NCI-H345 (cell line): ENCODE measurements around the gene GHR.
A peak's percentile ranks its signal among the peaks of the same experiment; 100 is the strongest.
"Not testable (repeated sequence)": the region's sequence is repeated elsewhere in the genome, so short reads cannot be mapped to it uniquely, and the experiment has no call there.

ENCODE experiments used
- DNase-seq: peaks from one replicate; lab custom pipeline; 2025; lab: John Stamatoyannopoulos, UW

GHR gene

DNA sequence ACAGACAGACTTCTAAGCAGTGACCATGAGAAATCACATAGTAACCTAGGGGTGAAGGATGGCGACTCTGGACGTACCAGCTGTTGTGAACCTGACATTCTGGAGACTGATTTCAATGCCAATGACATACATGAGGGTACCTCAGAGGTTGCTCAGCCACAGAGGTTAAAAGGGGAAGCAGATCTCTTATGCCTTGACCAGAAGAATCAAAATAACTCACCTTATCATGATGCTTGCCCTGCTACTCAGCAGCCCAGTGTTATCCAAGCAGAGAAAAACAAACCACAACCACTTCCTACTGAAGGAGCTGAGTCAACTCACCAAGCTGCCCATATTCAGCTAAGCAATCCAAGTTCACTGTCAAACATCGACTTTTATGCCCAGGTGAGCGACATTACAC lies 295.4 kb downstream of the GHR start:
- no peak for DNase-seq

DNA sequence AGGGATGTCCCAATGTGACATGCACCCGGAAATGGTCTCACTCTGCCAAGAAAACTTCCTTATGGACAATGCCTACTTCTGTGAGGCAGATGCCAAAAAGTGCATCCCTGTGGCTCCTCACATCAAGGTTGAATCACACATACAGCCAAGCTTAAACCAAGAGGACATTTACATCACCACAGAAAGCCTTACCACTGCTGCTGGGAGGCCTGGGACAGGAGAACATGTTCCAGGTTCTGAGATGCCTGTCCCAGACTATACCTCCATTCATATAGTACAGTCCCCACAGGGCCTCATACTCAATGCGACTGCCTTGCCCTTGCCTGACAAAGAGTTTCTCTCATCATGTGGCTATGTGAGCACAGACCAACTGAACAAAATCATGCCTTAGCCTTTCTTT lies 295.8 kb downstream of the GHR start:
- DNase-seq, result no peak

DNA sequence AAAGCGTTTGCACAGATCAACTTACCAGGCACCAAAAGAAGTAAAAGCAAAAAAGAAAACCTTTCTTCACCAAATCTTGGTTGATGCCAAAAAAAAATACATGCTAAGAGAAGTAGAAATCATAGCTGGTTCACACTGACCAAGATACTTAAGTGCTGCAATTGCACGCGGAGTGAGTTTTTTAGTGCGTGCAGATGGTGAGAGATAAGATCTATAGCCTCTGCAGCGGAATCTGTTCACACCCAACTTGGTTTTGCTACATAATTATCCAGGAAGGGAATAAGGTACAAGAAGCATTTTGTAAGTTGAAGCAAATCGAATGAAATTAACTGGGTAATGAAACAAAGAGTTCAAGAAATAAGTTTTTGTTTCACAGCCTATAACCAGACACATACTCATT lies 297.0 kb downstream of the GHR start:
- no peak for DNase-seq

DNA sequence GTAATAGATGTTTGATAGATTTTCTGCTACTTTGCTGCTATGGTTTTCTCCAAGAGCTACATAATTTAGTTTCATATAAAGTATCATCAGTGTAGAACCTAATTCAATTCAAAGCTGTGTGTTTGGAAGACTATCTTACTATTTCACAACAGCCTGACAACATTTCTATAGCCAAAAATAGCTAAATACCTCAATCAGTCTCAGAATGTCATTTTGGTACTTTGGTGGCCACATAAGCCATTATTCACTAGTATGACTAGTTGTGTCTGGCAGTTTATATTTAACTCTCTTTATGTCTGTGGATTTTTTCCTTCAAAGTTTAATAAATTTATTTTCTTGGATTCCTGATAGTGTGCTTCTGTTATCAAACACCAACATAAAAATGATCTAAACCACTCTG lies 298.2 kb downstream of the GHR start:
- no peak for DNase-seq

DNA sequence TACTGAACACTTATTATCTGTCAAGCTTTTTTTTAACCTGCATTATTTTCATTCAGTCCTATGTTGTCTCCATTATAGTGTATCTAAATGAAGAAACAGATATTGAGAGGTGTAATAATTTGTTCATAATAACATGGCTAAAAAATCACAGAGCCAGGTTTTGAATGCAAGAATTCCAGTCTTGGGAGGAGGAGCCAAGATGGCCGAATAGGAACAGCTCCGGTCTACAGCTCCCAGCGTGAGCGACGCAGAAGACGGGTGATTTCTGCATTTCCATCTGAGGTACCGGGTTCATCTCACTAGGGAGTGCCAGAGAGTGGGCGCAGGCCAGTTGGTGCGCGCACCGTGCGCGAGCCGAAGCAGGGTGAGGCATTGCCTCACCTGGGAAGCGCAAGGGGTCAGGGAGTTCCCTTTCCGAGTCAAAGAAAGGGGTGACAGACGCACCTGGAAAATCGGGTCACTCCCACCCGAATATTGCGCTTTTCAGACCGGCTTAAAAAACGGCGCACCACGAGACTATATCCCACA lies 311.4 kb downstream of the GHR start:
- not testable (repeated sequence) for DNase-seq

DNA sequence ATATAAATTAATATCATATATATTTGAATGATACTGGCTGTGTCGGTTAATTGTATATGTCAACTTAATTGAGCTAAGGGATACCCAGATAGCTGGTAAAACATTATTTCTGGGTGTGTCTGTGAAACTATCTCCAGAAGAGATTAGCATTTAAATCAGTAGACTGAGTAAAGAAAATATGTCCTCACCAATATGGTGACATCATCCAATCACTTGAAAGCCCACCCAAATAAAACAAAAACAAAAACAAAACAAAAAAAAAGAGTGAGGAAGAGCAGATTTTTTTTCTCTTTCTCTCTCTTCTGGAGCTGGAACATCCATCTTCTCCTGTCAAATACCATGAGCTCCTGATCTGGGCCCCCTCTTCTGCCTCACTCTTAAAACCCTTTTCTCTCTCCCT lies 317.7 kb downstream of the GHR start:
- DNase-seq, result no peak

DNA sequence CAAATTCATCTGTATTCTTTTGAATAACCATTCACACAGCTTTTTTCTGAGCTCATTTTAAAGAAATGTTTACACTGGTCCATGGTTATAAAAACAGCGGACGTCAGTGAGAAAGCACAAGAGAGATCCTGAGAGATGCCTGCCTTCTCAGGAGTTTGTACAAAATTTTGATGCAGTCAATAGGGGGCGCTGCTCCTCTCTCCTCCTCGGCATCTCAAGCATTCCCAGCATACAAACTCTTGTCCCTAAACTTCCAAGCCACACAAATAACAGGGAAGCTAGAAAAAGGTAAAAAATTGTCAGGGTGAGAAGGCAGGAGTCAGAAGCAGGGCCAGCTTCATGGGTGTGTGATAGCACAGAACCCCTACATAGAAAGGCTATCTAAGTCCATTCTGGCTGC lies 322.2 kb downstream of the GHR start:
- DNase-seq, result no peak

DNA sequence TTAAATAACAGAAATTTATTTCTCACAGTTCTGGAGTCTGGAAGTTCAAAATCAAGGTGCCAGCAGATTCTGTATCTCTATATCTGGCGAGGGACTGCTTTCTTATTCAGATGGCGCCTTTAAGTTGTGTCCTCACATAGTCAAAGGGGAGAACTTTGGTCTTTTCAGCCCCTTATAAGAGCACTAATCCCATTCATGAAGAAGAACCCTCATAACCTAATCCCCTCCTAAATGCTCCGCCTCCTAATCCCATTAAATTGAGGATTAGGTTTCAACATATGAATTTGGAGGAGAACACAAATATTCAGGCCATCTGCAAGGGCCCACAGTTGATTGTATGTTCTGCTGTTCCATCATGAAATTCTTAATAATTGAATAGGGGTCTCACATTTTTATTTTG lies 322.6 kb downstream of the GHR start:
- no peak for DNase-seq

DNA sequence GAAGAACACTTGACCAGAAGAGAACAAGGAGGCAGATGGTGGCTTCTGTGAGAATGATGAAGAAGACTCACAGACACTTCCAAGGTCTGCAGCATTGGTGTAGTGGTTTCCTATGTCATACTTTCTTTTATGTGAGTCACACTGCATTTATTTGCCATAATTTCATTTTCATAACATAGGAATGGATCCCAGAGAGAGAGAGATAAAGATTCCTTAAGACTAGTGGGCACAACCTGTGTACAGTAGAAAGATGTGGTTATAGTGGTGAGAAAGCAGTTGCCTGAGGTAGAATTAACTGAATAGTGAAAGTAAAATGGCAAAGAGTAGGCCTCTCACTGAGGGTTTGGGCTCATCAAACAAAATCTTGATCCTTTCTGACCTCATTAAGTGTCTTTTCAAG lies 325.8 kb downstream of the GHR start:
- DNase-seq, result no peak

DNA sequence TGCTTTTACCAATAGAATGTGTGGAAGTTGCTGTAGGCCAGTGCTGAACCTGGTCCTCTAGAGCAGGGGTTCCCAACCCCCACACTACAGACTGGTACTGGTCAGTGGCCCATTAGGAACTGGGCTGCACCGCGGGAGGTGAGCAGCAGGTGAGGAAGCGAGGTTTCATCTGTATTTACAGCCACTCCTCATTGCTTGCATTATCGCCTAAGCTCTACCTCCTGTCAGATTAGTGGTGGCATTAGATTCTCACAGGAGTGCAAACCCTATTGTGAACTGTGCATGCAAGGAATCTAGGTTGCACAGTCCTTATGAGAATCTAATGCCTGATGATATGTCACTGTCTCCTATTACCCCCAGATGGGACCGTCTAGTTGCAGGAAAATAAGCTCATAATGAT lies 327.3 kb downstream of the GHR start:
- no peak for DNase-seq

DNA sequence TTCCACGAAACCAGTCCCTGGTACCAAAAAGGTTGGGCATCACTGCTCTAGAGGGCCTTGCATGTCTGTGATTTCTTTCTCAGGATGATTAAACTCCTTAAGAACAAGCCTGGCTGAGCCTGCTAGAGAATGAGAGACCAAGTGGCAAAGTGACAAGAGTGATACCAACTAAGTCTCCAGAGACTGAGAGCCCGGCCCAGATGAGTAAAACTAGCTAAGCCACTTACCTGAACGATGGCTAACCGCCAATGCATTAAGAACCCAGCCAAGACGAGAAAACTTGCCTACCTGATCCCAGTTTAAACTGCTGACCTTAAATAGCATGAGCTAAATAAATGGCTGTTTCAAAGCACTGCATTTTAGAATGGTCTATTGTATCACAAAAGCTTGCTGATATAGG lies 327.8 kb downstream of the GHR start:
- DNase-seq, result no peak

DNA sequence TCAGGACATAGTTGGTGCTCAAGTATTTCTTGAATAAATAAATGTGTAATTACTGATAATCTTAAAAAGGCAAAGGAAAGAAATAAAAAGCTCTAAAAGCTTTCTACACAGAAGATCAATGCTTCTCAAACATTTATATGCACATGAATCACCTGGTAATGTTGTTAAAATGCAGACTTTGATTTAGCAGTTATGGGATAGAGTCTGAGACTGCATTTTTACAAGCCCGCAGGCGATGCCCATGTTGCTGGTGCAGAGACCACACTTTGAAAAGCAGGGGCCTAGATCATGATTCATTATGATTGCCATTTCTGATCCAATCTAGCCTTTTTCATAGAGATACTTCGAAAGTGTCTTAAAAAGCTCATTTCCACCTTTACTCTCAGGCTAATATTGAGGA lies 329.9 kb downstream of the GHR start:
- DNase-seq, result no peak

DNA sequence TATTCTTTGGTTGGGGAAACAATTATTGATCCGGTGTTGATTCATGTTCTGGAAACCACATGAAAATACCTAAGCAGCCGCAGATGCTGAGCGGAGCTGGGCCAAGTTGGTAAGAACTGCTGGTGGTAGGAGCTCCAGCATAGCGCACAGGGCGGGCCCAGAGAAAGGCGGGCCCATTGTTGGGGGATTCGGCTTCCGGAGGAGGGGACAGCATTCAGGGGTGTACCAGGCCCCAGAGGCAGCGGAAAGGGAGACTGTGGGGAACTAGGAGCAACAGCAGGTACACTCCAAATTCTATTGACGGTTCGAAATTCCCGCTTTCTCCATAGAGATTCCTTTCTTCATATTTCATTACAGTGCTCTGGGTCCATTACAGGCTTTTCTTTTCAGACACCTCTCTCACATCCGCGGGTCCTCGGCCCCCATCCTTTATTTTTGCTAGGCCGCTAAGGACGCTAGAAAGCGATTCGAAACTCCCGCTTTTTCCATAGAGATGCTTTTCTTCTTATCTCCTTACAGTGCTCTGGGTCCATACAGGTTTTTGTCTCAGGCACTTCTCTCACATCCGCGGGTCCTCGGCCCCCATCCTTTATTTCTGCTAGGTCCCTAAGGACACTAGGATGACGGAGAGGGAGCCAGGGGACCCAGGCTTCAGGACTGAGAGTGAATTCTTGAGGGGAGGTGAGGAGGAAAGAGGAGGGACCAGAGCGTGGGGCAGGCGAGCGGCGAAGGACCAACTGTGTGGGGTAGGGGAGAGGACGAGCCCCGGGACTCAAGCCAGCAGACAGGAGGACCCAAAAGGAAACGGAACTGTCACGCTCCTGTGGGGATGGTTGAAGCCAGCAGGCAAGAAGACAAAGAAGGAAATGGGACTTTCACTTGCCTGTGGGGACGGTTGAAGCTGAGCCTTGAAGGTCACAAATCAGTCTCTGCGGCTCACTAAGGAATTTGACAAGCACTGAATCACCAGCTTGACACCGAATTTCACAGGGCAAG lies 333.7 kb downstream of the GHR start, which contains the start of gene CCDC152:
Gene CCDC152 (plus strand): TSS at position 213 of the 996 bp plus-strand sequence. CDS start 2,304 bp downstream, outside the sequence.
- no peak for DNase-seq

DNA sequence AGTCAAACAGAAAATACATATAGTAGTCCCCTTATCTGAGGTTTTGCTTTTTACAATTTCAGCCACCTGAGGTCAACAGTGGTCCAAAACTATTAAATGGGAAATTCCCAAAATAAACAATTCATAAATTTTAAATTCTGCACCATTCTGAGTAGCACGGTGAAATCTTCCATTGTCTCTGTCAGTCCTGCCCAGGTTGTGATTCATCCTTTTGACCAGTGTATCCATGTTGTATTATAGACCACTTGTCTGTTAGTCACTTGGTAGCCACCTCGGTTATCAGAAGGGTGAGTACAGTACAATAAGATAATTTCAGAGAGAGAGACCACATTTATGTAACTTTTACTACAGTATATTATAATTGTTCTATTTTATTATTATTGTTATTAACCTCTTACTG lies 336.2 kb downstream of the GHR start:
- DNase-seq, result no peak

DNA sequence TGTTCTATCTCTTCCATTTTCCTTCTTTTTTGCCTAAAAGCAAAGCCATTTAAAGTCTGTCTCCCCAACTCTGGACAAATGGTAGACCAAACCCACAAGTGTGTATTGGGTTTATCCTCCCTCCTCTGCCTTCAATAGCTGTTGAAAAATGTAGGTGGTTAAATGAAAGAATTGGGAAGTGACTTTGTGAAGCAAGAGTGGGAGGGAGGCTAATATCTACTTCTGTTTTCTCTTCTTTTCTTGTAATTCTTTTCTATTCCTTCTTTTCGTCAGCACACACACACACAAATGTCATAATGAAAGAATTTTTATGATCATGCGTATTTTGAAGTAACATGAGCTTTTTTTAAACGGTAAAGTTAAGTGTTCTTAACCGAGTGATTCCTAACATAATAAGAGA lies 337.2 kb downstream of the GHR start:
- DNase-seq, result no peak

DNA sequence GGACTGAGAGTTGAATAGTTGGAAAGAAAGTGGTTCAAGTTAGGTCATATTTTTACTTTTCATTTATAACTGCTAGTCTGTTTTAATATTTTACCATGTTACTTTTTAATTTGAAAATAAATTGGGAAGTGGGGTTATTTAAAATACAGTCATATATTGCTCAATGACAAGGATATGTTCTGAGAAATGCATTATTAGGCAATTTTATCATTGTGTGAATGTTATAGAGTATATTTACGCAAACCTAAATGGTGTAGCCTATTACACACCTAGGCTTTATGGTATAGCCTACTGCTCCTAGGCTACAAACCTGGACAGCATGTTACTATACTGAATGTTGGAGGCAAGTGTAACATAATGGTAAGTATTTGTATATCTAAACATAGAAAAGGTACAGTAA lies 338.6 kb downstream of the GHR start:
- DNase-seq, result no peak

DNA sequence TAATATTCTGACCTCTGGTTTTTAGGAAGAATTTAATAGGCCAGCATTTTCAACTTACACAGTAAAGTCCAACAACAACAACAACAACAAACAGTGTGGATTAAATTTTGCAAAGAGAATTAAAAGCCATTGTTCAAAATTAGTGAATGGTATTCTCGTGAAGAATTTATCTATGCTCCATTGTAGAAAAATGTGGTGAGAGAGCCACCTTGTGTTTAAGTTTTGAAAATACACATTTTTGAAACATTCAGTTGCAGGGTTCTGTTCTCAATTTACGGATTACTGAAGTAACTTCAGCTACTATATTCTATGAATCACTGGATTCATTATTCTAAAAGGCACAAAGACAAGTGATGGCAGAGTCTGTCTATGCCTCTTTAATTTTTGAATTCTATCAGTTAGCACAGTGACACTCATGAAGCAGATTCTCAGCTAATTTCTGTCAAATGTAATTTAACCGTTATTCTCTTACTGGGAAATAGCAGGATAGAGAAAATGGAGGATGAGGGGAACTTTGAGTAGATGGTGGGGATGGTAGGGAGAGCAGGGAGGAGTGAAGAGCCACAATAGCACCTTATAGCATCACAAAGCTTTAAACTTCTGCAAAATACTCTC lies 344.4 kb downstream of the GHR start:
- DNase-seq, result peak; percentile 22

DNA sequence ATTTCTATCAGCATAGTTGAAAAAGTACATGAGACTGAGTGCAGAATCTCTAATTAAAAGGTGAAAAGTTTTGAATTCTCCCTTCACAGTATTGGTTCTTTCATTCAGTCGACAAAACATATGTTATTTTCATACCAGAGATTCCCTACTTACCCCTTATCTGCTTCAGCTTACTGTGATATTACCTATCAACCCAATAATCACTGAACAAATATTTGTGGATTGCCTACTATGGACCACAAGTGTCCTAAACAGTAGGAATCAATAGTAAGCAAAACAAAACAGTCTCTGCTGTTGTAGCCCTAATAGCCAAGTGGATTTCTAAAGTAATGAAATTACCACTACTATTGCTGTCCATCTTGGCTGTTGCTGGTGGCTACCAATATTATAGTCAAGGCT lies 344.9 kb downstream of the GHR start:
- no peak for DNase-seq

DNA sequence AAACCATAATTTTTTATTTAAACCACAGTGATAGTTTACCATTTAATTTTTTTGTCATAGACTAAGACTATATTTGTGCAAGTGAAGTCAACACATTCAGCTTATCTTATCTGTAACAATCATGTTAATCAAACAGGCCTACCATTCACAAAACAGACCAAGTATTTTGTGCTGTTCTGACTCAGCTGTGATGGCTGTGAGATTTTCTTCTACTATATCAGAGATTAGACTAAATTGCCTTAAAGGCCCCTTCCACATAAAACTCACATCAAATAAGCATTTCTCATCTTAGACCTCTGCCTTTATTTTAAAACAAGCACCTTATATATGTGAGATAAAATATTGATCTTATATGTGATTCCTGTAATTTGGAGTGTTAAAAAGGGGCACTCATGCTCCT lies 346.8 kb downstream of the GHR start:
- DNase-seq, result no peak
